GM21825 (cell line): ENCODE data around the gene DNASE1L3.

Source experiments
- ATAC-seq: cut with Tn5 transposase; IDR thresholded peaks from one replicate; pipeline ENCODE4 v1.9.1; 2021; ENCODE audit warnings: mild to moderate bottlenecking, moderate library complexity; ENCODE audit not compliant: unreplicated experiment

The DNASE1L3 gene

GRCh38 chr3:58180099-58180880 is 30.5 kb downstream of the DNASE1L3 start:
- ATAC-seq = no peak

GRCh38 chr3:58179235-58180098 is 31.3 kb downstream of the DNASE1L3 start:
- no peak for ATAC-seq

DNA sequence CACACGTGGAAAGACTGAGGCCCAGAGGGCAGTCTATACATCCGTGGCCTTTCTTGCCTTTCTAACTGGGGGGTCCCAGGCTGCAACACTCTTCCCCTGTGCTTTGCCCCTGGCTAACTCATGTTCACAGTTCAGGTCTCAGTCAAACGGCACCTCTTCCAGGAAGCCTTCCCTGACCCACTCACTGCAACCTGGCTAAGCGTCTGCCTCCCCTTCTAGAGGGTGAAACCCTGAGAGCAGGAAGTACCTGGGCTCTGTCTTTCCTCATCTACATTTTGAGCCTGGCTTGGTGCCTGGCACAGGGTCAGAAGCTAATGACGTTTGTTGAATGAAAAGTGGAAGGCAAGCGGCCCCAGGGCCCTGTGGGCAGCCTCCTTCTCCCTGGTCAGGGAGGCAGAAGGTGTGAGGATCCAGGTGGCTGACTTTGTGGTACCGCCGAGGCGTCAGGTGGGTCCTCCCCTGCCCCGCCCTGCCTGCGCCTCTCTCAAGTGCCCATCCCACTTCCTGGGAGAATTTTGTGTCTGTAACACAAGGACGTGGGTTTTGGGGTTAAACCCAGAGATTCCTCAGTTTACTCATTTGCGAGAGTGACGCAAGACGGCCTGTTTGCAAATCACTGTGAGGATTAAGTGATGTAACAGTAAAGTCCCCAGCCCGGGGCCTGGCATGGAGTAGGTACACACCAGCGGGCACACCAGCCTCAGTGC is 32.1 kb downstream of the DNASE1L3 start:
- no peak for ATAC-seq

DNA sequence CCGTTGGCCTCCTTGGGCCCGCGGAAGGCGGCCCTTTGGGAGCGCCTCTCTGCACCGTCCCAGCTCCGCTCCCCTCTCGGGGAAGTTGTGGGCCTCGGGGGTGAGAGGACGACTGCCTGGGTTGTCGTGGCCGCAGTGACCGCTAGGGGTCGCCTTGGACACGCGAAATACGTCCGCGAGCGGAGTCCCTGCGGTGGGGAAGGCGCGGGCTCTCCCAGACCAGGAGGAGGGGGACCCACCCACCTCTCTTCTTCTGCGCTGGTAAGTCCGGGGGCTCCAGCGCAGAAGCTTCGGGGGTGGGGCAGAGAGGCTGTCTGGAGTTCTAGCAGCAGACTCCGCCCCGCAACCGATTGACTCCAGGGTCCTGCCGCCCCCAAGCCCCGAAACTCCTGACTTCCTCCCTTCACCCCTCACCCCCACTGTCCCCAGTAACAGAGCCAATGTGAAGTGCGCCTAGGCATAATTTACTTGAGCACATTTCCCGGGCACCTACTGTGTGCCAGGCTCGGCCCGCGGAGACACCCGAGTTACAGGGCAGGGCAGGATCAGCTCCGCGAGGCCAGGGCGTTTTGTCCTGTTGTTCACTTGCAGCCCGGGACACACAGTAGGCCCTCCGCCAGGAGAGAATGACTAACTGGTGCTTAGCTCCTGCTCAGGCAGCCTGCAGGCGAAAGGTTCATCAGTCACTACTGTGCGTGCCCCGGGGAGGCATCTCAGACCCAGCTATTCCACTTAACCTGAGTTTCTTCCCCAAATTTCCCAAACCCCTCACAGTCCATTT is 32.8 kb downstream of the DNASE1L3 start:
- ATAC-seq = peak; percentile 79

- ATAC-seq = no peak
Observed at GRCh38 chr3:58176827-58177489, 33.8 kb downstream of the DNASE1L3 start.

DNA sequence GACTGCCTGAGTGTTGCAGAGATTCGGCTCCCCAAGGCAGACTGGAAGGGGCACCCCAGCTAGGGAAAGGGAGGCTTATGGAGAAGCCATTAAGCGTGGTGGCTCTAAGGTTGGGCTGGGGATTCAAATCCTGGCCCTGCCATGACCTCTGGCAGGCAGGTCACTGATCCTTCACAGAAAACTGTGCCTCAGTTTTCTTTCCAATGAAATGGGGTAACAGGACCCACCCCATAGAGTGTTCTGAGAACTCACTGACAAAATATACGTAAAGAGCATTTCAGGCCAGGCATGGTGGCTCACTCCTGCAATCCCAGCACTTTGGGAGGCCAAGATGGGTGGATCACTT is 34.6 kb downstream of the DNASE1L3 start:
- ATAC-seq = no peak

DNA sequence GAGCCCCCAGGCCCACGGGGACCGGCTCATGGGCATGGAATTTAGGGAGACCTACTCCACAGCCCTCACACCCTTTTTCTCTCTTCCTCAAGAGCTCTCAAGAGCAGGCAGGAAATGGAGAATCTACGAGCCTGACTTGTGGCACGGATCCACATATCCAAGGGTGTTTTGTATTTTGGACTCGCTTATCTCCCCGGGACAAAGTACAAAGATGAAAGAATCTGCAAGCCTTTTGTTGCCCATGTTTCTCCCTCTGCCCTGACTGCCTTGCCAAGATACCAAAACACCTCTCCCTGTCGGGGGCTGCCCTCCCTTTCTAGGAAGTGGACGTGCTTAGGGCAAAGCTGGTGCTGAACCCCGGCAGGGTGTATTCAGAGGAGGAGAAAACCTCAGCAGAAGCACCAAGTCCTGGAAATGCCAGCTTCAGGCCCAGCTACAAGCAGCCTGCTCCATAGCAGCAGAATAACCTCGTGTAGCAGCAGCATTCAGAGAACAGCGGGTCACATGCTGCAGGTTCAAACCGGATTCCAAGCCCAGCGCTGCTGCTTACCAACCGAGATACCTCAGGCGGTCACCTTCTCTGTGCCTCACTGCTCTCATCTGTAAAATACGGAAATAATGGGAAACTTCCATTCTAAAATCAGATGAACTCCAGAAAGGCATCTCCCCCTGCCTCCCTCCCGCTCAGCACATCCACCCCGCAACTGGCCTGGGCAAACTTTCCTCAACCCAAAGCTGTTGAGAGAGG is 35.2 kb downstream of the DNASE1L3 start:
- ATAC-seq = no peak

GRCh38 chr3:58175187-58175436 is 35.7 kb downstream of the DNASE1L3 start:
- ATAC-seq = no peak

GRCh38 chr3:58173669-58174398 is 36.9 kb downstream of the DNASE1L3 start:
- no peak for ATAC-seq

- ATAC-seq = no peak
Observed at GRCh38 chr3:58173029-58173668, 37.6 kb downstream of the DNASE1L3 start.

DNA sequence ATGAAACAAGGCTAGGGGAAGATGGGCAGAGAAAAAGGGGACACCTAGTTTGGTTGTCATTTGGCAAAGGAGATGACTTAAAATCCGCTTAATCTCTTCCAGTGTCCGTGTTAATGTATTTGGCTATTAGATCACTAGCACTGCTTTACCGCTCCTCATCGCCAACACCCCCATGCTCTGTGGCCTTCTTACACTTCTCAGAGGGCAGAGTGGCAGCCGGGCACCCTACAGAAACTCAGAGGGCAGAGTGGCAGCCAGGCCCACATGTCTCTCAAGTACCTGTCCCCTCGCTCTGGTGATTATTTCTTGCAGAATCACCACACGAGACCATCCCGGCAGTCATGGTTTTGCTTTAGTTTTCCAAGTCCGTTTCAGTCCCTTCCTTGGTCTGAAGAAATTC is 39.6 kb downstream of the DNASE1L3 start:
- ATAC-seq = no peak

GRCh38 chr3:58170376-58170775 is 40.4 kb downstream of the DNASE1L3 start:
- no peak for ATAC-seq

GRCh38 chr3:58169371-58169770 is 41.4 kb downstream of the DNASE1L3 start:
- no peak for ATAC-seq

- ATAC-seq = no peak
Observed at GRCh38 chr3:58168498-58168897, 42.3 kb downstream of the DNASE1L3 start.

GRCh38 chr3:58167431-58168351 is 43.1 kb downstream of the DNASE1L3 start:
- no peak for ATAC-seq

DNA sequence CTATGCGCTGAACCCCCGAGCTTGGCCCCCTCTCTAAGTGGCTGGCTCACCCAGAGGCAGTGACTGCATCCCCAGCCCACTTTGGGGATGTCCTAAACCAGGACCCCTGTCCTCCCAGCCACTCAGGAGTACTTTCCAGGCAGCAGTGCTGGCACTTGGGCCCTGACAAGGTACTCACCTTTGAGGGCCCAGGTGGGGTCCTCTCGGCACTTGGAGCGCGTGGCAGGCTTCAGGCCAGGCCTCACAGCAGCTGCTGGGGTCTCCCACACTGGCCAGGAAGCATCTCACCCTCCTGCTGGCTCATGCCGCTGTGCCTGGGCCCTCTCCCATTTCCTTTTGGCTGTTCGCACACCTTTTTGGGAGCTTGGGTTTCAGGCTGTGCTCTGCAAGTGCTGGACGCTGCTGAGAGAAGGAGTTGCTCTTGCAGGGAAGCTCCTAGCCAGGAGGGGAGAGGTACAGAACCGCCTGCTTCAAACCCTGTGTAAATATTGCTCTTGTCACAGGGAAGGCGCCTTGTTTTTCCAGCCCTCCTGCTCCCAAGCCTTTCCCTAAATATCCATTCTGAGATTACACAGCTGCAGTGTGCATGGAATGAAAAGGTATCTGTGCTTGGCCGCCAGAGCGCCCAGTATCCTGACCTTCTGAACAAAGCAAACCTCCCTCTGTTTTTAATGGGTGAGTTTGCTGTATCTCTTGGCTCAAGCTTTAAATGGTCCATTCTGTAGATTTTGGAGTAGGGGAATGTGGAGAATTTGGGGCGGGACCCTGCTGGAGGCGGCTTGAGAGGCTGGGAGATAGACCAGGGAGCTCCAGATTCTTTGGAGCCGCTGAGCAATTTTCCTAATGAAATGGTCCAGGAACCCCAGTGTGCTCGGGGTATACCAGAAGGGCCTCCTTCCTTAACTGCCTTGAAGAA is 45.6 kb downstream of the DNASE1L3 start:
- no peak for ATAC-seq
